GM18870 (cell line): ENCODE data around the gene PLA2G15.
"Not testable (repeated sequence)": the region's sequence is repeated elsewhere in the genome, so short reads cannot be mapped to it uniquely, and the experiment has no call there.

Experiments
- ATAC-seq: cut with Tn5 transposase; IDR thresholded peaks from one replicate; pipeline ENCODE4 v1.9.1; 2021; ENCODE audit warnings: moderate library complexity; ENCODE audit not compliant: unreplicated experiment

Gene PLA2G15

DNA sequence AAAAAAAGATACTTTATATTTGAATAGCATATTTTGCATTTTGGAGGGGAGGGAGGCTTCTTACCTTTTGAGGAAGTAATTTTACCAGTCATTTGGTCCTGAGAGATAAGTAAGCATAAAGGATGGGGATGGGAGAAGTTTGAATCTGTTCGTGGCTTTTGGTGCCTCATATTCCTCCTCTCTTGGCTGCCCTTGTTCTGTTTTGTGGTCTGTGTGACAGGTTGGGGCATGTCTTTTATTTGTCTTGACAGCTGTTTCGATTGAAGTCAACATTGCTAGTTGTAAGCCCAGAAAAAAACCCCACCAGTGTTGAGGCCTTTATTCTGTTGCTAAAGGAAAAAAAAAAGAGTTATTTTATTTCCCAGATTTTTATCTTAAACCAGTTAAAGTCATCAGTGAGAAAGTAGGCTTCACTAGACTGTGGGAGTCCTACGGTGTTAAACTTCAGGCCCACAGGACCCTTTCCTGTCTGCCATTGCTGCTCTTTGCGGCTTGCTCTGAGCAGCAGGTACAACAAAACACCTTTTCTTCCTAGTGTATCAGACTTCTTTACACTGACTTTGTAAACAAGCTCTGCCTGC is 30.5 kb downstream of the PLA2G15 start:
- peak; percentile 72 for ATAC-seq

DNA sequence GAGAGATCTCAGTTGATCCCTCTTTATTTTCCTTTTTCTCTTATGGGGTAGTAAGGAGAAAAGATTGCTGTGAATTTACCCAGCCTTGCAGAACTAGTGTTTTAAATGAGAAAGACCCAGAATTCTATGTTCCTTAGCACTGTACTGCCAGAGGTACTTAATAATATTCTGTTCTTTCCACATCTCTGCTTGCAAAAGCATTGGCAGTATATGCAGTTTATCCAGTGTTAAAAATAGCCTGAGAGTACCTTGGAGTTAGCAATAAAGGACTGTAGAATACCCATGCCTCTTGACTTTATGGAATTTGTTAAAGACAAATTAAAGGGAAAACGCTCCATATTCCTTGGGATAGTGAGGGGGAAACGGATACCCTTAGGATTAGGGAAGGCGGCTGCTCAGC is 31.1 kb downstream of the PLA2G15 start:
- ATAC-seq = peak; percentile 7

DNA sequence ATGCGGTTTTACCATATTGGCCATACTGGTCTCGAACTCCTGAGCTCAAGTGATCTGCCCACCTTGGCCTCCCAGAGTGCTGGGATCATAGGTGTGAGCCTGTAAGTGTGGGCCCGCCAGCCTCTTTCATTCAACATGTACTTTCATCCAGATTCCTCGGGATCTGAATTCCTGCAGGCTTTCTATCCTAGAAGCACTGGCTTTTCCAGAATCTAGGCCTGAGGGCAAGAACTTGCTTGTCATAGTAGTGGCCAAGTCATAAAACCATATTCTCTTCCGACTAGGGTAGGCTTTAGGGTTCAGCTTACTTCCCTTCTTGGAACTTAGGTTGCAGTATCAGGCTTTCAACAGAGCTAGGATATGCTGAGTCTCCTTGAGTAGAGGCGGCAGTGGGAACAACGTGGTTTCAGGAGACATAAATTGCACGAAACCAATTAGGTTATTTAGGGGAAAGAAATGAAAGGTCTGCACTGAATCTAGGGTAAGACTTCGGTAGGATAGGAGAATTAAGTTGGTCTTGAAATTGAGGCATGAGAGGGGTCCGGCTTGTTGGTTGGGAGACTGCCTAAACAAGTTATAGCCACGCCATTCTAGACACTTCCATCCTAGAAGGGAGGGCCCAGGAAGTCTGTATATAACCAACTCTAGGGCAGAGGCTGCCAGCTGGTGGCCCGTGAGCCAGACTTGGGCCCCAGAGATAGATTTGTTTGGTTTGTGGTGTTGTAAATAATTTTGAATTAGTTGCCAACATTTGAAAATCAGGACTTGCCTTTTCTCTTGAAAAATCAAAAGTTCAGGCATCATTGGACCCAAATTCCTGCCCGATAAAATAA is 34.8 kb downstream of the PLA2G15 start:
- ATAC-seq = no peak

DNA sequence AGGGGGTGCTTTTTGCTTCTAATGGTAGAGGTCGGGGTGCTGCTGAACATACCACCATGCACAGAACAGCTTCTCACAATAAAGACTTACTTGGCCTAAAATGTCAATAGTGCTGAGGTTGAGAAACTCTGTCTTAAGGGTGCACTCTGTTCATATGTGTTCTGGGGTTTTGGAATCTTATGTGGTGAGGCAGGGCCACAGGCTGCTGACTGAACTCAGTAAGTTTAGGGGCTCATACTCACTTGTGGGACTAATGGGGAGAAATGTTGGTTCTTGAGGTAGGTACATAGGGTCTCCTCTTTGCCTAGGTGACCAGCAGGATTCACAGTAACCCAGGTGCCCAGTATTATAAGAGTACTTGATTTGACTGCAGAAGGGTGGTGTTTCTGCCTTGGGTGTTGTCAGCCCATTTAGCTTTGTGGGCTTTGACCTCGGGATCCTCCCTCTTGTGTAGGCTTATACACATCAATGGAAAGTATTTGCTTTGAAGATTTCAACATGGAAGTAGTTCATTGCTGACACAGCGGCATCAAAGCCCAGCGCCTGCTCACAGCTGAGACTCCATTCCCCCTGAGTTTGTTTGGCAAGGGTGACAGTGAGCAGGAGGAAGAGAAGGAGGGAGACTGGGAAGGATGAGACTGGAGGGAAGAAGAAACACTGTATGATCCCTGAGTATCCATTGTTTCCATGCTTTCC is 36.3 kb downstream of the PLA2G15 start:
- no peak for ATAC-seq

DNA sequence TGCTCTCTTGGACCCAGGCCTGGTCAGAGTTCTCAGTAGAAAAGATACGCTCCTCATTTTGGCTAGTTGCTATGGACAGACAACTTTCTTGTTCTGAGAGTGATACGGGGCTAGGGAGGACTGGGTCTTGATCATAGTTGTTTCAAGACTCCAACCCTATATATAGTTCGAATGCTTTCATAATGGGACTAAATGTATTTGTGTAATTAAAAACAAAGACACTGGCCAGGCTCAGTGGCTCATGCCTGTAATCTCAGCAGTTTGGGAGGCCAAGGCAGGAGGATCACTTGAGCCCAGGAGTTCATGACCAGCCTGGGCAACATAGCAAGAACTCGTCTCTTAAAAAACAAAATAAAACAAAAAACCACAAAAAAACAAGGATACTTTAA is 36.9 kb downstream of the PLA2G15 start:
- ATAC-seq = no peak

DNA sequence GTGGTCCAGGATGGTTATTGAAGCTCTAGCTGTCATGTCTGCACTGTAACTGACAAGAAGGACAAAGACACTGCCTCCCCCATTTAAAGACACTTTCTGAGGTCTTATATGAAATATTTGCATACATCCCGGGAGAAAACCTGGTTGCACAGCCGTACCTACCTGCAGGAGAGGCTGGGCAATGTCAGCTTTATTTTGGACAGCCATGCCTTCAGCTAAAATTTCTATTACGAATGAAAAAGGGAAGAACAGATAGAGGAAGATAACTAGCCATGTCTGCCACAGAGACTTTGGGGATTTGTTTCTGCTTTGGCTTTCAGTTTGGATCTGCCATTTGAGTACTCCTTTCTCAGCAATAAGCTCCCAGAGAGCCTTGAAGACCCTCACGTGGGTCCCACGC is 38.2 kb downstream of the PLA2G15 start:
- no peak for ATAC-seq

DNA sequence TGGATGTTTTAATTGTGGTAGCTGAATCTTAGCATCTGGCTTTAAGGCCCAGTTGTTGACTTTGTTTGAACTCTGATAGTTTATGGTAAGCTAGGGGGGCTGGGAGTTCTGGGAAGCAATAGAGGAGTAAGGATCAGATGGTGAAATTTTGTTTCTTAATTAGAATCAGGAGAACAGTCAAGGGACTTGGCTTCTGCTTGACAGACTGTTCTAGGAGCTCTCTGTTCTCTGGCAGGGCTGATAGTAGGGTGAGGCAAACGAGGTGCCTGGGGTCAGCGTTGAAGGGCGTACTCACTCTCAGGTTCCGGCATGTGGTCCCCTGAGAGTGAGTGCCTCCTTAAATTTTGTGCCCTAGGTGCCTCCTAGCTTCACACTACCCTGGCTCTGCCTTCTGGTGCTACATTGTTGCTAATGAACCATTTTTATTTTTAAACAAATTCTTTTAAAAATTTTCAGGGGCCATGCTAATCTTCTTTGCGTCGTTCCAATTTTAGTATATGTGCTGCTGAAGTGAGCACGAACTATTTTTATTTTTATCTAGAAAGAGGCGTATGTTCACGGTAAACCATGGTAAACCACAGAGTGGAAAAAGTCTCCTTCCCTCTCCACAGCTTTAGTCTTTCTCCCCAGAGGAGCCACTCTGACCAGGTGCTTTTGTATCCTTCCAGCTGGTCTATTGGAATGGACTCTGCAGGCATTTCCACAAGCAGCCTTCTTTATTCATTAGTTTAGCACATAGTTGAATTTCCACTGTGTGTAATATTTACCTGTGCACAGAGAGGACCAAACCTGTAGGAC is 38.8 kb downstream of the PLA2G15 start:
- no peak for ATAC-seq

DNA sequence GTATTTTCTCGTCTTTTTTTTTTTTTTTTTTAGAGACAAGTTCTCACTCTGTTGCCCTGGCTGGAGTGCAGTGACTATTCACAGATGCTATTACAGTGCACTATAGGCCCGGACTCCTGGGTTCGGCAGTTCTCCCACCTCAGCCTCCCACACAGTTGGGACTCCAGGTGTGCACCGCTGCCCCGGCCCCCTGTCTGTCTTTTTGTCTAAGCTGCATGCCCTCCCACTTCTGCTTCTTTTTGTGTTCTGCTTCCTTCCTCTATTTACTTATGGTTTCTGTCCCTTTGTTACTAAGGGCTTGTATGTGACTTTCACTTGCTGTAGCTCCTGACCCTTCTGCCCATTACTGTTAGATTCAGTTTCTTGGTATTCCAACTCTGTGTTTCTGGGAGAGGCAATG is 39.7 kb downstream of the PLA2G15 start:
- ATAC-seq = peak; percentile 37

DNA sequence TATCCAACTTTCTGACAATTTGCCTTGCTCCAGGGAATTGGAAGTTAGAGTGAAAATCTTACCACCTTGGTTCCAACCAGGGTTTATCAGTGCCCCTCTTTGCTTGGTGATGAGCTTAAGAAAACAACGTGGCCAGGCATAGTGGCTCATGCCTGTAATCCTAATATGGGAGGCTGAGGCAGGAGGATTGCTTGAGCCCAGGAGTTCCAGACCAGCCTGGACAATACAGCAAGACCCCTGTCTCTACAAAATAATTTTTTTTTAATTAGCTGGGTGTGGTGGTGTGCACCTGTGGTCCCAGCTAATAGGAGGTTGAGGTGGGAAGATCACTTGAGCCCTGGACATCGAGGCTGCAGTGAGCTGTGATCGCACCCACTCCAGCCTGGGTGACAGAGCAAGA is 40.5 kb downstream of the PLA2G15 start:
- no peak for ATAC-seq

DNA sequence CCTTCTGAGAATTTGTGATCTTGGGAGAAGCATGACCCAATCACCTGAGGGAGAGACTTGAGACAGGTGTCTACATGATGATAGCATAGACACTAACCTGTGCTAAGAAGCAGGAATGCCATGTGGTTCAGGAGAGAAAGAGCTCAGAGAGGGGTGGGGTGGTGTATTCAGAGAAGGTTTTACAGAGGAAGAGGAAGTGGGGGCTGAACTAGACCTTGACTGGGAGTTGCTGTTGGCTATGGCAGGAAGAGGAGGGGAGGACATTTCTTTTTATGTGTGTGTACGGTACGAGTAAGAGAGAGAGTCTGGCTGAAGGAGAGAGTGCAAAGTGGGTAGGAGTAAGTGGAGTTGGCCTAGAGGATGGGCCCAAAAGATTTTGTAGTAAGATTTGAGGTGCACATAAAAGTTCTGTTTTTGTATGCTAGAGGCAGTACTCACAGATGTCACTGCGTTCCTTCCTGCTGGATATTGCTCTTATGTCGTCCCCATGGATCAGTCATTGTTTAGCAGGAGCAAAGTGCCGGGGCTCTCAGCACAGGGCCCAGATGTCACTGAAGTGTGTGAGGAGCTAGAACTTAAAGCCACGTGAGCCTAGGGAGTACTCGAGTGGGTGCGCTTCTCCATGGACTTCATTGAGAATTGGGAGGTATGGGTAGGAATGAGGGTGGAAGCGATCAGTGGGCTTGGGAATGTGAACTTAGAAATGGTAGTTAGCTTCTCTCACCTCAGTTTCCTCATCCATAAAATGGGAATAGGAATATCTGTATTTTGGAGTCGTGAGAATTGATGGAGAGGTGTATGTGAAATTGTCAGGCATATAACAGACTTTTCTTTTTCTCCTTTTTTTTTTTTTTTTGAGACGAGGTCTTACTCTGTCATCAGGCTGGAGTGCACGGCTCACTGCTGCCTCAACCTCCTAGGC is 41.2 kb downstream of the PLA2G15 start:
- ATAC-seq = no peak

DNA sequence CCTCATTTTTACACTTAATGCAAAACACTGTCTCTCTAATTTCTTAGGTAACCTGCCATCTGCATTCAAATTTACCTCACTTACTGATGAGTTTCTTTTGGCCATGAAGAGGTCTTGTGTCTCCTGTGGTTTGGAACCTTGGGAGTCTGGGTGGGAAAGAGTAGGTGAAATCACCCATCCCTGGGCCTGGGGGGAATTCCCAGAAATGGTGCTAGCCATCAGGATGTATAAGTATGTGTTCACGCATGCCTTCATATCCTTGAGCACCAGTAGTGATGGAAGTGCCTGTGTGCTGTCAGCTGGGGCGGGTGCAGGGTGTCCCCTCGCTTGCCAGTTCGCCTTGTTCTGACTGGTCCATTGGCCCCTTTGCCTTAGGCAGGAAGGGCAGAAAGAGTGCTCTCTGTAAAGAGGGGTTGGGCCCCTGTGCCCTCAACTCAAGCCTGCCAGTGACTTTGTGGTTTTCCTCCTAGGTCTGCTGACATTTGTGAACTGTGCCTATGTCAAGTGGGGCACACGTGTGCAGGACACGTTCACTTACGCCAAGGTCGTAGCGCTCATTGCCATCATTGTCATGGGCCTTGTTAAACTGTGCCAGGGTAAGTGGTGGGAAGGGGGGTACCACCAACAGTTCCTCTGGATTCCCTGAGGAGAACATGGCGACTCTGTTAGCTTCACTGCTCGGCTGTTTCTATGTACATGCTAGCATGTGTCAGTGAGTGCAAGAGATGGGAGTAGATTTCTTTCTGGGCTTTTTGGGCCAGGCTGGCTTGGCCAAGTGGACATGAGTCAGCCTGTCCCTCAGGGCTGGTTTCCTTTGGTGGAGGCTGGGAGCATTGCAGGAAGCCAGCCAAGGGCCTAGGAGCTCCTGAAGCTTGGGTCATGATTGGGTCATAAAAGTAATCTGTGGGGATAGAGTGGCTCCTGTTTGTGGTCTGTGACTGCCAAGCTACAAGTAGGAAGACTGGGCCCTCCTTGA is 42.4 kb downstream of the PLA2G15 start:
- ATAC-seq = no peak

DNA sequence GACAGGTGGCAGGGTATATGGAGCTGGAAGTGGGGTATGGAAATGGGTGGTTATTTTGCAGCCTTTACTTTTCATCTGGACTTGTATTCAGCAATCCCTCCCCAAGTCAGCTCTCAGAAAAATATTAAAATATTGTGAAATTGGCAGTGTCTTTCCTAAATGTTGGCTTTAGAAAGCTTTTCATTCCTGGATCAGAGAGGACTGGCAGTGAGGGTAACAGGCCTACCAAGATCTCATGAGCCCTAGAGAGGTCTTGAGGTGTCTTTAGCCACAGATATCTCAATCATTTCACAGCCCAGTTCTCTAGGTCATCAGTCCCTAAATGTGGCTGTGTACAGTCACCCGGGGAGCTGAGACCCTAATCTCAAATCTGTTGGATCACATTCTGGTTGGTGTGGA is 43.1 kb downstream of the PLA2G15 start:
- ATAC-seq = no peak

DNA sequence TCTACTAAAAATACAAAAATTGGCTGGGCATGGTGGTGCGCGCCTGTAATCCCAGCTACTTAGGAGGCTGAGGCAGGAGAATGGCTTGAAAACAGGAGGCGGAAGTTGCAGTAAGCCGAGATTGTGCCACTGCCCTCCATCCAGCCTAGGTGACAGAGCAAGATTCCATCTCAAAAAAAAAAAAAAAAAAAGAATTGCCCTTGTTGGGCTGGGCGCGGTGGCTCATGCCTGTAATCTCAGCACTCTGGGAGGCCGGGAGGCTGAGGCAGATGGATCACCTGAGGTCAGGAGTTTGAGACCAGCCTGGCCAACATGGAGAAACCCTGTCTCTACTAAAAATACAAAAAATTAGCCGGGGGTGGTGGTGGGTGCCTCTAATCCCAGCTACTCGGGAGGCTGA is 43.6 kb downstream of the PLA2G15 start:
- not testable (repeated sequence) for ATAC-seq

DNA sequence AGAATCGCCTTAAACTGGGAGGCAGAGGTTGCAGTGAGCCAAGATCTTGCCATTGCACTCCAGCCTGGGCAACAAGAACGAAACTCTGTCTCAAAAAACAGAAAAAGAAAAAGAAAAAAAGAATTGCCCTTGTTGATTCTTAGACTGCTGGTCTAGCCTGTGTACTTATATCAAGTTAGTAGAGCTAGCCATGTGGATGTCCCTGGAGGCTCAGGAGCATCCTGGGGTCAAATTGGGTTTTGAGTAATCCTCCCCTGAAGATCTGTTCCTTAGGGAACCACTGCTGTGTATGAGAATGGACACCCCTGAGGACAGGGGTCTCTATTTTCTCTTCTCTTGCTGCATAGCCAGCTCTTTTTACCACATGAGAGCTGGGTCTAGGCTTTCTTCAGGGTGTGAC is 44.0 kb downstream of the PLA2G15 start:
- ATAC-seq = no peak

DNA sequence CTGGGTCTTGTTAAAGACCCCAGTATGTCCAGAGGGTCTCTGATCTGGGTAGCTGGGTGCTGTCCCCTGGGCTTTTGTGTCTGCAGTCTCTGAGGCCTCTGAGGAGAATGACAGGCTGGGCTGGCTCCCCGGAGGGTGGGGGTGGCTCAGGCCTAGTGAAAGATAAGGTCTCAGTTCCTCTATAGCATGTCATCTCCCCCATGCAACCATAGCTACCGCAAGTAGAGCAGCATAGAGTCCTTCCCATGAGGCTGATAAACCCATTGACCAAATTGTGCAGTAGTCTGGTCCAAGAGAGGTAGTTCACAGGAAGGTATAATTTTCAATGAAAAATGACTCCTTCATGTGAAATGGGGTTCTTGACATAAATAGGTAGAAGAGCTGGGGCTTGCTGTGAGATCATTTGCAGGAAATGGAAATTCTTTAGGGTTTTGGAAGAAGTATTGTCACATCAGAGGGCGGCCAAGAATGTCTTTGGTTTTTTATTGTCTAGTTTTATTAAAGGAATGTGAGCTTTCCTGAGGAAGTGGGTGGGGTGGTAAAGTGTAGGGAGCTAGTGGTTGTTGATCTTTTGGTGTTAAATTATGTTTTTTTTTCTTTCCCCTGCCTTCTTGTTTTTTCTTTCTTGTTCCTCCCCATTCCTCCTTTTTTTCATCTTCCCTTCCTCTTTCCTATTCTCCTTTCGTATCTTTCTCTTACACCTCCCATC is 44.6 kb downstream of the PLA2G15 start:
- ATAC-seq = peak; percentile 72

DNA sequence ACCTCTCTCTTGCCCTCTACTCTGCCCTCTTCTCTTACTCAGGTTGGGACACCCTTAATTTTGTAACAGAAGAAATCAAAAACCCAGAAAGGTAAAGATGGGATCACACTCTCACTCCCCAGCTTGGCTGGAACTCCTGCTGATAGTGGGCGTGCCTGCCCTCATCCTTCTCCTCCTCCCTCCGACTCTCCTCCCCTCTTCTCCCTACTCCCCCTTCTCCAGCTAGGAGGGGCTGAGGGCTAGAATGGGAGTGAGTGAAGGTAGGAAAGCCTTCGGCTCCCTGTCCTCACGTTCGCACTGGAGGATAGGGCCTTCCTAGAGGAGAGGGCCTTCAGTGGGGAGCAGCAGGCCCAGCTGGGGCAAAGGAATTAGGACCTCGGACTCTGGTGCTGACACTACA is 45.3 kb downstream of the PLA2G15 start:
- no peak for ATAC-seq

DNA sequence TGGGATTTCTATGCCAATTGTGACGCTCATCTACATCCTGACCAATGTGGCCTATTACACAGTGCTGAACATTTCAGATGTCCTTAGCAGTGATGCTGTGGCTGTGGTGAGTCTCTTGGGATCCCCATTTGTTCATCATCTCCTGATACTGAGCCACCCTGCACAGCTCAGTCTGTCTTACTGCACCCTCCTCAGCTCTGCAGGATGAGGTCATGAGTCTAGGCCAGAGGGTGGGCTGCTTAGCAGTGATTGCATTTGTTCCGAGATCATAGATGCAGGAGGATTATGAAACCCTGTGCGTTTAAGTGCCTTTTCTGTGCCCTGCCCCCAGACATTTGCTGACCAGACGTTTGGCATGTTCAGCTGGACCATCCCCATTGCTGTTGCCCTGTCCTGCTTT is 46.1 kb downstream of the PLA2G15 start:
- no peak for ATAC-seq

DNA sequence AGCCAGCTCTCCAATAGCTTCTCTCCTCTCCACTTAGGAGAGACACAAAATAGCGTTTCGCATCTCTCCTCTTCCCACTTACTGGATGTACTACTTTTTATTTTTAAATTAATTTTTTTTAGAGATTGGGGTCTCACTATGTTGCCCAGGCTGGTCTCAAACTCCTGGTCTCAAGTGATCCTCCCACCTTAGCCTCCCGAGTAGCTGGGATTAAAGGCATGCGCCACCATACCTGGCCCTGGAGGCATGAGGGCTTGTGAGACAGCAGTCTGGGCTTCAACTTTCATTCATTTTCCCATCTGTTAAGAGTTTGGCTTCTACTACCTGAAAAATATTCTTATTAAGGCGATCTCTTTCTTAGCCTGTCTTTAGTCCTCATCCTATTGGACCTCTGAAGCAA is 47.3 kb downstream of the PLA2G15 start:
- no peak for ATAC-seq

DNA sequence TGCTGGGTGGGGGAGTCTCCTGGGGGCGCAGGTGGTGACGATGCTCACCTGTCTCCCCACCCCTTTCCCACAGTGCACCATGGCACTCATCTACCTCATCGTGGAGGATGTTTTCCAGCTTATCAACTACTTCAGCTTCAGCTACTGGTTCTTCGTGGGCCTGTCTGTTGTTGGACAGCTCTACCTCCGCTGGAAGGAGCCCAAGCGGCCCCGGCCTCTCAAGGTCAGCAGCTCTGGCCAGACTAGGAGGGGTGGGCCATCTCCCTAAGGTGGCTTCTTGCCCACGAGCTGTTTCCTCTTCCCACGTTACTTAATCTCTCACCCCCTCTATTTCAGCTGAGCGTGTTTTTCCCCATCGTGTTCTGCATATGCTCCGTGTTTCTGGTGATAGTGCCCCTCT is 51.1 kb downstream of the PLA2G15 start:
- no peak for ATAC-seq
